ENCODE measurements around the gene KLF16.

GRCh38 chr19:1815605-1816529, 47.5 kb downstream of the KLF16 start:
- no peak for TF ChIP-seq CTCF (IDR thresholded peaks at IDR 0.05)
- TF ChIP-seq POLR2A (IDR thresholded peaks at IDR 0.05), result no peak

All from testis (tissue), 2 donors.